Measurements from ENCODE around the gene PRORP. TPM values are rescaled to one million over a fixed set of nuclear protein-coding genes. Genes with fewer than 3 reads are reported as not detected.
"Not testable (repeated sequence)": the region's sequence is repeated elsewhere in the genome, so short reads cannot be mapped to it uniquely, and the experiment has no call there.

PRORP gene
- total and polyA plus RNA-seq, 11 donors = 8.3 to 25.8 (median 21.1) TPM

DNA sequence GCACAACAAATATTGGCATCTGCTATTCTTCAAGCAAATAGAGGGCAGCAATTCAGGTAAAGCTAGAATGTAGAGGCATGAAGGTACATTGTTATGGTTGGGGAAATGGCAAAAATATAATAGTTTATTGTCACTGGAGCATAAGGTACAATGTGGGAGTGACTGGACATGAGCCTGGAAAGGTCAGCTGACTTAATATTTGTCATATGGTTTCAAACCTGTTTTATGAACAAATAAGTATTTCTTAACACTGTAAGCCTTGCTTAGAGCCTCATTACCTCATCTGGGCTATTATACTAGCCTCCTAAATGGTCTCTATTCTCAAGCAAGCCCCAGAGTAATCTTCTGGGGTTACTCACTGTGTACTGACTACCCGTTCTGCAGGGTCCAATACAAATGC, 42.6 kb upstream of the PRORP start:
- H3K36me3 ChIP-seq = peaks cover 0 to 97% (median 82%) of the 10 kb centered on the region in 9 donors
- no peak overlapping the region for H3K27ac ChIP-seq
- TF ChIP-seq, protein P1, sequence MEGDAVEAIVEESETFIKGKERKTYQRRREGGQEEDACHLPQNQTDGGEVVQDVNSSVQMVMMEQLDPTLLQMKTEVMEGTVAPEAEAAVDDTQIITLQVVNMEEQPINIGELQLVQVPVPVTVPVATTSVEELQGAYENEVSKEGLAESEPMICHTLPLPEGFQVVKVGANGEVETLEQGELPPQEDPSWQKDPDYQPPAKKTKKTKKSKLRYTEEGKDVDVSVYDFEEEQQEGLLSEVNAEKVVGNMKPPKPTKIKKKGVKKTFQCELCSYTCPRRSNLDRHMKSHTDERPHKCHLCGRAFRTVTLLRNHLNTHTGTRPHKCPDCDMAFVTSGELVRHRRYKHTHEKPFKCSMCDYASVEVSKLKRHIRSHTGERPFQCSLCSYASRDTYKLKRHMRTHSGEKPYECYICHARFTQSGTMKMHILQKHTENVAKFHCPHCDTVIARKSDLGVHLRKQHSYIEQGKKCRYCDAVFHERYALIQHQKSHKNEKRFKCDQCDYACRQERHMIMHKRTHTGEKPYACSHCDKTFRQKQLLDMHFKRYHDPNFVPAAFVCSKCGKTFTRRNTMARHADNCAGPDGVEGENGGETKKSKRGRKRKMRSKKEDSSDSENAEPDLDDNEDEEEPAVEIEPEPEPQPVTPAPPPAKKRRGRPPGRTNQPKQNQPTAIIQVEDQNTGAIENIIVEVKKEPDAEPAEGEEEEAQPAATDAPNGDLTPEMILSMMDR (IDR thresholded peaks at IDR 0.05) = no peak
- no peak for TF ChIP-seq POLR2A (IDR thresholded peaks at IDR 0.05)
- no peak for ATAC-seq
- no peaks in the 10 kb centered on the region for H3K4me1 ChIP-seq
- H3K9me3 ChIP-seq = no peaks in the 10 kb centered on the region
- no peak overlapping the region for H3K4me3 ChIP-seq
- DNase-seq = no peak
- WGBS, 4 donors = 85 to 89% (median 86%) methylated on average over 1 of the region's 1 CpG
- intact Hi-C loops (cut with DNase I) = no loop called here
- no peaks in the 10 kb centered on the region for H3K27me3 ChIP-seq

DNA sequence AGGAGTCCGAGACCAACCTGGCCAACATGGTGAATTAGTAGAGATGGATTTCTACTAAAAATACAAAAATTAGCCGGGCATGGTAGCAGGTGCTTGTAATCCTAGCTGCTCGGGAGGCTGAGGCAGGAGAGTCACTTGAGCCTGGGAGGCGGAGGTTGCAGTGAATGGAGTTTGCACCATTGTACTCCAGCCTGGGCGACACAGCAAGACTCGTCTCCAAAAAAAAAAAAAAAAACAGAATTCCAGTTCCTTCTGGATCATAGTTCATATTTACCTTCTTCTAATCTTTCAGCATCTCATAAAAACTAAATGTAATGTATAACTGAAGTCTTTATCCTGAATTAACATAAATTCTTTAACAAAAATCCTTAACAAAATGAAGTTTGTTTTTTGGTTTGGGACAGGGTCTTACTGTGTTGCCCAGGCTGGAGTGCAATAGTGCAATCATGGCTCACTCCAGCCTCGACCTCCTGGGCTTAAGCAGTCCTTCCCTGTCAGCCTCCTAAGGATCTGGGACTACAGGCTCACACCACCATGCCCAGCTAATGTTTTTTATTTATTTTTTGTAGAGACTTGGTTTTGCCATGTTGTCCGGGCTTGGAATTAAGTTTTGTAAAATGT, 38.7 kb upstream of the PRORP start:
- no peak for DNase-seq
- no peaks in the 10 kb centered on the region for H3K9me3 ChIP-seq
- TF ChIP-seq POLR2A (IDR thresholded peaks at IDR 0.05) = no peak
- TF ChIP-seq, protein P1 (IDR thresholded peaks at IDR 0.05) = no peak
- WGBS, 4 donors = 92 to 96% (median 95%) methylated on average over 8 of the region's 8 CpGs
- H3K4me3 ChIP-seq = no peak overlapping the region
- peaks cover 0 to 100% (median 100%) of the 10 kb centered on the region in 9 donors for H3K36me3 ChIP-seq
- H3K4me1 ChIP-seq = no peaks in the 10 kb centered on the region
- ATAC-seq = no peak
- H3K27ac ChIP-seq = no peak overlapping the region
- no peaks in the 10 kb centered on the region for H3K27me3 ChIP-seq
- intact Hi-C loops (cut with DNase I) = no loop called here

DNA sequence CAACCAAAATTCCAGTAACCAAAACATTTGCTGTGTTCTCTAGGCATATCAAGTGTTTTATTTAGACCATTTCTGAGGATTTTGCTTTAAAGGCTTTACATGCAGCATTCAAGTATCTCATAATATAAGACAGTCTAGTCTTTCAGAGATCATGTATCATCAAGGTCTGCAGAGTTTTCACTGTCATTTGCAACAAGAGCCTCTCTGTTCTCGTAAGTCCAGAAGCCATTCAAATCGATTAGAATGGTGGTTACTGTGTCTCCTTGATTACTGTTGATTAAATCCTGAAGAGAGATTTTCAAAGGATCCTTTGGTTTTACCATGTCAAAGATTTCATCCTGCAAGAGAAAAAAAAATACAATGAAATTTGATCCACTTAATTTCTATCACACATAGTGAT, 36.9 kb upstream of the PRORP start:
- intact Hi-C loops (cut with DNase I) = no loop called here
- Histone ChIP-seq H3K4me1 (no peaks in the 10 kb centered on the region), H3K27ac (no peak overlapping the region), H3K27me3 (no peaks in the 10 kb centered on the region), H3K9me3 (no peaks in the 10 kb centered on the region), H3K4me3 (no peak overlapping the region), H3K36me3 (peaks cover 0 to 100% (median 99%) of the 10 kb centered on the region in 9 donors)
- DNase-seq = no peak
- 87 to 89% (median 88%) methylated on average over 2 of the region's 2 CpGs for WGBS, 4 donors
- no peak for TF ChIP-seq POLR2A (IDR thresholded peaks at IDR 0.05)
- TF ChIP-seq, protein P1 (IDR thresholded peaks at IDR 0.05) = no peak
- no peak for ATAC-seq

DNA sequence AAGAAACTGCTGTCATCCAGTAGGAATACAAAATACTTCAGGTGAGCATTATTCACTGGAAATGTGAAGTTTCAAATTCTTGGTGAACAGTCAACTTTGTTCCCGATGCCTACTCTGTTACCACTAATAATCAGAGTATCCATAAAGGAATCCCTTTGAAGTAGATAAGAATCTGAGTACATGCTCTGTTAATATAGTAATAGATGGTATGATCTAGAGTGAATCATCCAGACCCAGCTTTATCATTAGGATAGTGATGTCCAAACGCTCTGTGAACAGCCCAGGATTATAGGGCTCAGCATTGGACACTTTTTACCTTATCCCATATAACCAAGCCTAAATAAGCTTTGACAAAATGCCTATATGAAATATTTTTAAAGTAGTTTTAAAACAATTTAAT, 33.8 kb upstream of the PRORP start:
- Histone ChIP-seq H3K27ac (no peak overlapping the region), H3K4me1 (no peaks in the 10 kb centered on the region), H3K4me3 (no peak overlapping the region), H3K9me3 (no peaks in the 10 kb centered on the region), H3K27me3 (no peaks in the 10 kb centered on the region), H3K36me3 (peaks cover 0 to 100% (median 99%) of the 10 kb centered on the region in 9 donors)
- ATAC-seq (no peak), DNase-seq (no peak)
- WGBS, 4 donors = 89 to 96% (median 93%) methylated on average over 2 of the region's 2 CpGs
- intact Hi-C loops (cut with DNase I) = no loop called here
- TF ChIP-seq POLR2A (IDR thresholded peaks at IDR 0.05) = no peak
- TF ChIP-seq, protein P1 (IDR thresholded peaks at IDR 0.05) = no peak

DNA sequence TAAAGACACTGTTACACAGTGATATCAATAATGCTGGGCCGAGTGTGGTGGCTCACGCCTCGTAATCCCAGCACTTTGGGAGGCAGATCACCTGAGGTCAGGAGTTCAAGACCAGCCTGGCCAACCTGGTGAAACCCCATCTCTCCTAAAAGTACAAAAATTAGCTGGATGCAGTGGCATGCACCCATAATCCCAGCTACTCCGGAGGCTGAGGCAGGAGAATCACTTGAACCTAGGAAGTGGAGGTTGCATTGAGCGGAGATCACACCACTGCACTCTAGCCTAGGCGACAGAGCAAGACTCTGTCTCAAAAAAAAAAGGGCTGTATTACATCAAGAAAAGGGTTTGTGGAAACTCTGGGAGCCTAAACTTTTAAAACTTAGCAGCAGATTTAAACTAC, 27.7 kb upstream of the PRORP start:
- H3K27me3 ChIP-seq; H3K27ac ChIP-seq; ATAC-seq; H3K4me3 ChIP-seq; H3K9me3 ChIP-seq; DNase-seq; H3K4me1 ChIP-seq; intact Hi-C loops (cut with DNase I): not testable (repeated sequence)
- WGBS, 4 donors = 87 to 98% (median 98%) methylated on average over 6 of the region's 6 CpGs
- peaks cover 0 to 100% (median 99%) of the 10 kb centered on the region in 9 donors for H3K36me3 ChIP-seq
